ENCODE results near the gene ENTHD1.

Gene ENTHD1, protein sequence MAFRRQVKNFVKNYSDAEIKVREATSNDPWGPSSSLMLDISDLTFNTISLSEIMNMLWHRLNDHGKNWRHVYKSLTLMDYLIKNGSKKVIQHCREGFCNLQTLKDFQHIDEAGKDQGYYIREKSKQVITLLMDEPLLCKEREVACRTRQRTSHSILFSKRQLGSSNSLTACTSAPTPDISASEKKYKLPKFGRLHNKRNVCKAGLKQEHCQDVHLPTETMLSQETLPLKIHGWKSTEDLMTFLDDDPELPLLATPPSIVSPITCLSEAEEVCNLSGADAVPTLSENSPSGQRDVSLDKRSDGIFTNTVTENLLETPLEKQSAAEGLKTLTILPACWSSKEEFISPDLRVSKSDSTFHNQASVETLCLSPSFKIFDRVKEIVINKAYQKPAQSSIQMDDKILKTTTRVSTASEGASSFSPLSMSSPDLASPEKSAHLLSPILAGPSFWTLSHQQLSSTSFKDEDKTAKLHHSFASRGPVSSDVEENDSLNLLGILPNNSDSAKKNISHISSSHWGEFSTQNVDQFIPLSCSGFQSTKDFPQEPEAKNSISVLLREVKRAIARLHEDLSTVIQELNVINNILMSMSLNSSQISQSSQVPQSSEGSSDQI

DNA sequence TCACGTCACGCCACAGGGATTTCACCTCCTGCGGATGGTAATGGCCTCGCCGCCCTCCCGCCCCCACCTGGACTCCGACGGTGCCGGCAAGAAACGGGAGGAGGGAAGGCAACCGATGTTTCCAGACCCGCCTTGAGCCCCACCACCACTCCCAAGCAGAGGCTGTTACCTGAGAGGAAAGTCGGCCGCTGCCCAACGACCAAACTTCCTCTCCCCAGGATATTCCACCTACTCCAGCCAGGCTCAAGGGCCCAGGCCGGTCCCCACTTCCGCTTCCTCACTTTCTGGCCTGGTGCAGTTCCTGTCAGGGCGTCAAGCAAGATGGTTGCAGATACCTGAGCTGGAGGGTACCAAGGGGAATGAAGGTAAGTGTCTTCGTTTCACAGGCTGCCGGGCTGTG is at the start of gene ENTHD1:
Gene ENTHD1 (minus strand): TSS at position 235 of the 400 bp plus-strand sequence. CDS start 6,012 bp downstream, outside the sequence.
- DNase-seq = no peak

DNA sequence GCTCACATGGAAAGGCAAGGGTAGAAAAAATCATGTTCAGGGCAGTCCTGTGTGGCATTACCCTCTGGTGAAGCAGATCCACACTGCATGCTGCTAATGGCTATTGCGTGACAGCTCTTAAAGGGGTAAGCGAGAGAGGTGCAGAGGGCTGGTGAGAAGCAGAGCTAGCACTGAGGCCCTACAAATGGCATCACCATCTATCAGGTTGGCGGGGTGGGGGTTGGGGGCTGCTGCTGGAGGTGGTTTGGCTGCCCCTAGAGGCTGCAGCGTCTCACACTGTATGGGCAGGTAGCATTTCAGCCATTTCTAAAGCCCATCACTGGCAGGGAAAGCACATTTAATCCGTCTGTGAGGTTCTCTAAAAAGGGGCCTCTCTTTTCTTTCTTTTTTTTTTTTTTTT is 49.8 kb upstream of the ENTHD1 start:
- DNase-seq = no peak

DNA sequence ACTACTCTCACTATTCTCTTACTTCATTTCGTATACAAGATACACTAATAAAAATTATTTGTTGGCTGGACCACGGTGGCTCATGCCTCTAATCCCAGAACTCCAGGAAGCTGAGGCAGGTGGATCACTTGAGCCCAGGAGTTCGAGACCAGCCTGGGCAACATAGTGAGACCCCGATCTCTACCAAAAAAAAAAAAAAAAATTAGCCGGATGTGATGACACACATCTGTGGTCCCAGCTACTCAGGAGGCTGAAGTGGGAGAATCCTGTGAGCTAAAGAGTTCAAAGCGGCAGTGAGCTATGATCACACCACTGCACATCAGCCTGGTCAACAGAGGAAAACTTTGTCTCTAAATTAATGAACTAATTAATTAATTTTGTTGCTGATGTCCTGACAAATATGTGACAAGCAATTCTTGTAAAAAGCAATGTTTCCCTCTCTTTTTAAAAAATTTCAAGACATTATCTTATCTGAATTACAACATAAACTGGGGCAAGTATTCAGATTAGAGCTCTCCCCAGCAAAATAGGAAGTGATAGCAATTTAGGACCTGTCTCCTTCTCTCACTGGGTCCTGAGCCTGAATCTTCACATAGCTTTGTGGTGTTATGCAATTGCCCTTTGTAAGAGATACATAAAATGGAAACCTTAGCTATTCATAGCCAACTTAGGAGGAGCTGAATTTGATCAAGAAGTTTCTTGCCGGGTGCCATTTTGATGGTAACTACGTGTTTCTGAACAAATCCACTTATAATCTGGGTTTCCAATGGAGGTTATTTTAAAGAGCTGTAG is 49.1 kb upstream of the ENTHD1 start:
- DNase-seq = no peak

DNA sequence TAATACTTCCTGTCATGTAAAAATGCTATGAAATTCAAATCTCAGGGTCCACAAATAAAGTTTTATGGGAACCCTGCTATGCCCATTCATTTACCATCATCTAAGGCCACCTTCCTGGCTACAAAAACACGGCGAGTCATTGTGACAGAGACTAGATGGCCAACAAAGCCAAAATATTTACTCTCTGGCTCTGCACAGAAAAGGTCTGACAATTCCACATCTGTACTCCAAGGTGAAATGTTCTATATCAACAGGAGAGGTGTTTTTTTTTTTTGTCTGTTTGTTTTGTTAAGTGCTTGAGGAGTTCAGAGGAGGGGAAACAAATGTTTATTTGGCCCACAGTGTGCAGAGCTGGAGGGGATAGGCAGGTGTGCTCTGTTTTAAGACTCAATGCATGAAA is 48.0 kb upstream of the ENTHD1 start:
- no peak for DNase-seq

DNA sequence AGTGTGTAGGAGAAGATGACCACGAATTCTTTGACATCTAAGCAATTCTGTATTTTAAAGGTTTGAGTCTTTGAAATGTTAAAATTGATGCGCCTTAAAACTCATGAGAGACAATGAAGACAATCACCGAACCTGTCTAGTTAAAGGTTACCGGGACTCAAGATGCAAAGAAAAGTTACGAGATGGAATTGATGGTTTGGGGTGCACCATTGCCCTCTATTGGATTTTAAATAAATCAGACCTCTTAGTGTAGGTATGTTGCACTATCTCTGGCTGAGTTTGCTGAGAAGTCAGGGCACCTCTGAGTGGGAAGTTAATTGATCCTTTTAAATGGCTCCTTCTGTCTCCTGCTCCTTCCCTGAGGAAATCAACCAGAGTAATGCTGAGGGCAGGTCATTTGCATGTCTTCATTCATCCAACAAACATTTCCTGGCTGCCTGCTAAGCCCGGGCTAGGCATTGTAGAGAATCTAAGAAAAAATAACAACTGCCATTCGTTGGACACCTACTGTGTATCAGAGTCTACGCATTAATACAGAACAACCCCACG is 47.3 kb upstream of the ENTHD1 start:
- no peak for DNase-seq

DNA sequence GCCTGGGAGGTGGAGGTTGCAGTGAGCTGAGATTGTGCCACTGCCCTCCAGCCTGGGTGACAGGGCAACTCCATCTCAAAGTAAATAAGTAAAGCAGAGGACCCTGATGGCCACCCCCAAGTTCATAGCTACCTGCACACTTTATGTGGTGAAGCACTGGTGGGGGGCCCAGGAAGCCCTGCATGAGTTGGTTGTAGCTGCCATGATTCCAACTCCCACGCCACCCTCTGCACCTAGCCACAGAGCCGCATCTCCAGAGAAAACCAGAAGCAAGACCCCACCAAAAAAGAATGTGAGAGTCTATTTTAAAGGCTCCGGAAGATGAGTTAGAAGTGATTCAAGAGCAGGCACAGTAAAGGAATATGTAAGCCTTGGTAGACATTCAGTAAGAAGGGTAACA is 46.3 kb upstream of the ENTHD1 start:
- no peak for DNase-seq

DNA sequence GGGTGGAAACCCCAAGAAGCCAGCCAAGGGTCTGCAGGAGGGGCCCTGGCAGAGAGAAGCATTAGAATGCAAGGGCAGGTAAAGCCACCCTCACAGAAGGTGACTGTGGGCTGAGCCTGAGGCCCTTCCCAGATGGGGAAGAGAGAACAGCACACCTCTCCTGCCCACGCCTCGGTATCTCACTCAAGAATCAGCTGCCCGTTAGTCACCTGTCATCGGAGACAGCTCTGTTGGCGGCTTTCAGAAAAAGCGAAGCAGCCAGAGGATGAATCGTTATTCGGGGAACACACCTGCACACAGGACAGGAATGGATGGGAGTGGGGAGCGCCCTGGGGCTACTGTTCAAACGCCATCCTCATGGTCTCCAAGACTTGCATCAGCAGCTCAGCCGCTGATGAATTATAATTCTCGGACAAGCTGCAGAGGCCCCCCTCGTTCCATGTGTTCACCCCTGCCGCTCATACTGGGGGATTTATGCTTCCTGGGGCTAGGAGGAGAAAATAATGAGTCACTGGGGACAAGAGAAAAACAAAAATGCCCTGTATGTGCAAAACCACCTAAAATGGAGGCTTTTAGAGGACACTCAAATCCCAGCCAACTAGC is 45.0 kb upstream of the ENTHD1 start:
- no peak for DNase-seq

DNA sequence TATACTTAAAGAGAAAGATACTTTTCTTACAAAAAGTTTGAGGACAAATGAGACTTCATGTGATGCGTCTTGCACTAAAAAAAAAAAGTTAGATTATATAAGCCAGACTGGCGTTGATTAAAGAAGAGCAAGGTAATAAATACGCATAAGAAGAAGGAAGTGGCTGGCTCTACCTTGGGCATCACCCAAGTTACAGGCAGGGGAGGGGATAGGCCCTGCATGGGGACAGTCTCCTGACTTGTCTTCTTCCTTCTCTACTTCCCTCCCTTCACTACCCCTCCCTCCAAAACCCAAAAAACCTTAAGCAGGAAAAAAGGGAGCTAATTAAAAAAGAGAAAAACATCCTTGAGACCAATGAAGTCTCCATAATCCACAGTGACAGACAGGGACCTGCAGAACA is 44.3 kb upstream of the ENTHD1 start:
- no peak for DNase-seq

DNA sequence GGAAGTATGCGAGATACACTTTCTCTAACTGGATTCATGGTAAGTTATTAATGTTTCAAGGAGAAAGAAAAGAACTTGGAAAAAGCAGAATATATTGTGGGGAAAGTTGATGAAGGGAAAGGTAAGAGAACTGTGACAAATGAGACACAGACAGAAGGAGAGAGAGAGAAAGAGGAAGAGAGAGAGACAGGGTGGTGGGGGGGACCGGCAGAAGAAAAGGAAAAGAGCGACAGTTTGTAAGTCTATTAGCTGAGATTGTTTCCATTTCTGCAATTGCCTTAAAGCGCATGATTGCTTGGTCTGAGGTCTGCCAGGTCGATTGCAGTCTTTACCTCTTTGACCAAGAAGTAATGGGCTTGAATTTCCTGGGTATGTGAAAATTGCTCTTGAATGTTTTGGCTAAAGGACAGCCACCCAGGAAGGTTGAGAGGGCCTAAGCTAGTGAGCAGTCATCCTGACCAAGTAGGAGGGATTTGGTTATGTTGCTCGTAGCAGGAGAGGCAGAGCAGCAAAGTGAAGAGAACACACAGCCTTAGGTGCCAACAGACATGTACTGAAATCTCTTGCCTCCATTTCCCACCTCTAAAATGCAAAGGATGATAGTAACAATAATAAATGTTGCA is 43.1 kb upstream of the ENTHD1 start:
- no peak for DNase-seq

DNA sequence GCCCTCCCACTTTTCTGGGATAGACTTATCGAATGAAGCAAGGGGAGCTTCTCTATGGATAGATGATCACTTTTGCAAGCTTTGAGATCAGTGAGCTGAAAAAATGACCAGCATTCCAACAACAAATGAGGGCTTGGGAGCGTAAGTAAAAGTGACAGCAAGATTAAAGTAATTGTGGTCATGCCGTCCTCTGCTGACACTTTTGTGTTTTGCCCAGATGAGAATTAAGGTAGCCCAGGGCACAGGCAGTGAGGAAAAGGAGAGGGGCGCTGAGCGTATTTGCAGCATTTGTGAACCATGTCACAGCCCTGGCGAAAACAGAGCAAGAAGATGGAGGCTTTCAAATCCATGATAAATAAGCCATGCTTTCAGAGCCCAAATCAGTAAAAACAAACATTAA is 42.1 kb upstream of the ENTHD1 start:
- no peak for DNase-seq

DNA sequence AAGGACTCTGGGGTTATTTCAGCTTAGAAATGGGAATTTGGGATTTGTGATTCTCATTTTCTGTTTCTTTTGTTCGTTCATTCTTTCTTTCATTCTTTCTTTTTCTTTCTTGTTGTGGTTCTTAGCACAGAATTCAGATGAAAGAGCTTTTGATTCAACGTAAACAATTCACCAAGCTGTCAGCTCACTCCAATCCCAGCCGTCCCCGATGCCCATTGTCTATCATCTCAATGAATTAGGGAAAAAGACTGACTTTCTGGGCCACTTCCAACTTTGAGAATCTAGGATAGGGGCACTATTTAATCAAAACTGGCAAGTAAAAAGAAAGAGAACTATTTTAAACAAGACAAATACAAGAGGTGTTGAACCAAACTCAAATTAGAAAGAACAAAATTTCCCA is 41.6 kb upstream of the ENTHD1 start:
- no peak for DNase-seq

DNA sequence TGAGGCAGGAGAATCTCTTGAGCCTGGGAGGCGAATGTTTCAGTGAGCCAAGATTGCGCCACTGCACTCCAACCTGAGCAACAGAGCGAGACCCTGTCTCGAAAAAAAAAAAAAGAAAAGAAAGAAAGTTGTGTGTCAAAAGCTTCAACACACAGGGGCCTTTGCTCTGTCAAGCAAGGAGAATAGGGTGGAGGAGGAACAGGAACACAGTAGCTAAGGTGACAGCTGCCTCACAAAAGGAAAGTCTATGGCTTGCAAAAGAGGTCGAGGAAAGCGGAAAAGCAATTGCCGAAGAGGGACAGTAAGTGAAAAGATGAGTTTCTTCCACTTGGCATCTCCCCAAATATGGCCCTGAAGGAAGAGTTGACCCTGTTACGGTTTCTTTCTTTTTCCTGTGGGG is 40.2 kb upstream of the ENTHD1 start:
- no peak for DNase-seq

DNA sequence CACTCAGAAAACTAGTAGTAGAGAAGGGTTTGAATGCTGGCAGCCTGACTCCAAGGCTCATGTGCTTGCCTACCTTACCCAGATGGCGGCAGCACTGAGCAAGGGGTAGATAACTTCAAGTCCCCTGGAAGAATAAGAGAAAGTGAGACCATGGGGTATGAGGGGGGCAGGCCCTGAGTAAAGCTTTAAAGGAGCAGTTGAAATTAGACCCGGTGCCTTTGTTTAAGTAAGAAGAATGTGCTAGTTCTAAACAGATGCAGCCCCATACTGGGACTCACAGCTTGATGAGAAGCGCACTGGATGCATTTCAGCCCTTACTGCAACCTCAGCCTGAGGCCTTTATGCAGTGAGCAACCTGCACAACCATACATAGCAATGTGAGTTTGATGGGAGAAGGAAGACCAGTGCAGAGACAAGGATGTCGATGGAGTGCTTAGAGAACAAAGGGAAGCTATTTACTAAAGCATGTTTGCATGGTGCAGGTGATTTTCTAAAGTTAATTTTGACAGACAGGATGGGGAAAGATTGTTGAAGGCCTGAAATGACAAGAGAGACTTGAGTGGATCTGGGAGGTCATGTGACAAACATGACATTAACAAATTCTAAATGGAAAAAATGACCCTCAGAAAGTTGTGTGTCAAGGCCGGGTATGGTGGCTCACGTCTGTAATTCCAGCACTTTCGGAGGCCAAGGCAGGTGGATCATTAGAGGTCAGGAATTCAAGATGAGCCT is 39.5 kb upstream of the ENTHD1 start:
- DNase-seq = no peak

DNA sequence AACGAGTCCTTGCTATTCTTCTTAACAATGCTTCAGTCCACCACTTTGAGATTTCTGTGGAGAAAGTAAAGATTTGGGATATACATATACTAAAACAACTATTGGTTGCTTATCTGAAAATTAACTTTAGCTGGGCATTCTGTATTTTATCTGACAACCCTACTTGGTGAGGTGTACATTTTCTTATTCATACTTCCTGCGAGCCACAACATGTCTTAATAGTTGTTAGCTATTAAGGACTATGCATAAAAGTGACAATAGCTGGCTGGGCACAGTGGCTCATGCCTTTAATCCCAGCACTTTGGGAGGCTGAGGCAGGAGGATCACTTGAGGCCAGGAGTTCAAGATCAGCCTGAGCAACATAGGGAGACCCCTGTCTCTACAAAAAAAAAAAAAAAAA is 38.6 kb upstream of the ENTHD1 start:
- no peak for DNase-seq

DNA sequence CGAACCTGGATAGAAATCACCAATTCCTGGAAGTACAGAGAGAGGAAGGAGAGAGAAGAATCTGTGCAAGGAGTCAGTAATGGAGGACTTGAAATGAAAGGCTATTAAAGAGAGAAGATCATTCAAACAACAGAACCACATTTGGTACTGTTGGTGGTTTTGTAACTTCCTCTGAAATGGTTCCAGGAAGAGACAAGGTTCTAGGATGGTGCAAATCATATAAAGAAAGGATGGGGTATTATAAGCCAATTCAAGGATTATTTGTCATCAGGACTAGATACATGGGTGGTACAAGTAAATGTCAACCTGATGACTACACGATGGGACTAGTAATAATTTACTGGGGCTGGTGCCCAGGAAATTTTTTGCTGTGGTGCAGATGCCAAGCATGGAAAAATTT is 37.7 kb upstream of the ENTHD1 start:
- no peak for DNase-seq

DNA sequence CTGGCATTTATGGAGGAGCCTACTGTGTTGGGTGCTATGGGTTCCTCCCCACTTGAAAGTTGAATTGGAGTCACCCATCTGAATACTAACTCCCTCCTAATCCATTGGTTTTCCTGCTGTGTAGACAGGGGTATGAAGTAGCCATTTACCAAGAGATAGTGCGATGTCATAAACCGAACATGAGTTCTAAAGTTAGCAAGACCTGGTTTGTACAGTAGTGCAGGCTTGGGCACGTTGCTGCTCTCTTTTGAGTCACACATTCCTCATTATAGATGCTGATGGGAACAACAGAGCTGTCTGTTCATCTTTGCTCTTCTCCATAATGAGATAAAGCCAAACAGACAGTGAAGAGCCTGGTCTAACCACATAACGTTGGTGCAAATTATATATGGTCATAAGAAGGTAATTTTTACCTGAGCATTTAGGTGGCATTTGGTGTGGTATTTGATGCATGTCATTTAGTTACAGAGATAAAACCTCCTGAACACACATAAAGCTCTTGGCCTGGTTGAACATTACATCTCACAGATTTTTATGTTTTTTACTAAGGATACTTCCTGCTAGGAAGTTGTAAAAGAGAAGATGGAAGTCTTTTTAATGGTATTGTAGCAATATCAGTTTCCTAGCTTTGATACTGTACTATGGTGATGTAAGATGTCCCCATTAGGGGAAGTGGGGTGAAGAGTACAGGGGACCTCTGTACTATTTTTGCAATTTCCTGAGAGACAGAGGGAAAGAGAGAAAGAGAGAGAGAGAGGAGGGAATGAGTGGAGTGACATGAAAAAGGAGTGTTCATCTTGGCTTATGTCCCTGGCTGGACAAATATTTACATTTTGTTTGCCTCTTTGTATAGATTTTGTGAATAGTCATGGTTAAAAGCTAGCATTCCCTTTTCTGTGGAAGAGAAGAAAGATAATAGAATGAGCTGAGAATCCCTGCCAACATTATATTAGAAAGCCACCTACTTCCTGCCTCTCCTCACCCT is 35.3 kb upstream of the ENTHD1 start:
- no peak for DNase-seq

DNA sequence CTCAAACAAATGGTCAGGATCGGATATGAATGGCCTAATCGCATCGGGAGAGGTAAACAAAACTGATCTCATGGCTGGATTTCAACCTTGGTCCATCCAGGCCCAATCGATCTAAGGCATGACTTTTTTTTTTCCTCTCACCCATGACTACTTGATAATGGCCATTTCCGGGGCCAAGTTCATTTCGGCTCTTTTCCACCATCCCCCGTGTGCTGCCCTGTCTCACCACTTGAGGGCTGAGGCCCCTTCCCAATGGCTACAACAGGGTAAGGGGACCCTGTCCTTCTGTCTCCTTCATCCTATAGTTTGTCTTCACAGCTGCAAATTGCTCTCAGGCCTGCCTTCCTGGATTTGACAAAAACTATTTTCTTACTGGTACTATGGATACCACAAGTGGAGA is 34.0 kb upstream of the ENTHD1 start:
- no peak for DNase-seq

DNA sequence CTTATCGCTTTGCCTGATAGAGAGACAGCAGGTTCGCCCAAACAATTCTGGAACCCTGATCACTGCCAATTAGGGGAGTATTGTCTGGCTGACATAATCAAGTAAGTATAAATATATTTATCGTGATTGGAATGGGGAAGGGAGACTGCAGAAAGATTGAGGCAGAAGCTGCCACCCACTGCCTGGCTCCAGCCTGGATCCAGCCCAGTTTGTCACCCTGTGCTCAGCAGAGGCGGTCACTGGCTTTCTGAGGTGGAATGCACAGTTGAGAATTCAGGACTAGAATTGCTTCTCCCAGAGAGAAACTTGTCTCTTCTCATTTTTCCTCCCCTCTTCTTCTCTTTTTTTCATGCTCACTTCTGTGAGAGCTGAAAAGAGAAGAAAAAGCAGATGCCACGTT is 33.2 kb upstream of the ENTHD1 start:
- DNase-seq = no peak

DNA sequence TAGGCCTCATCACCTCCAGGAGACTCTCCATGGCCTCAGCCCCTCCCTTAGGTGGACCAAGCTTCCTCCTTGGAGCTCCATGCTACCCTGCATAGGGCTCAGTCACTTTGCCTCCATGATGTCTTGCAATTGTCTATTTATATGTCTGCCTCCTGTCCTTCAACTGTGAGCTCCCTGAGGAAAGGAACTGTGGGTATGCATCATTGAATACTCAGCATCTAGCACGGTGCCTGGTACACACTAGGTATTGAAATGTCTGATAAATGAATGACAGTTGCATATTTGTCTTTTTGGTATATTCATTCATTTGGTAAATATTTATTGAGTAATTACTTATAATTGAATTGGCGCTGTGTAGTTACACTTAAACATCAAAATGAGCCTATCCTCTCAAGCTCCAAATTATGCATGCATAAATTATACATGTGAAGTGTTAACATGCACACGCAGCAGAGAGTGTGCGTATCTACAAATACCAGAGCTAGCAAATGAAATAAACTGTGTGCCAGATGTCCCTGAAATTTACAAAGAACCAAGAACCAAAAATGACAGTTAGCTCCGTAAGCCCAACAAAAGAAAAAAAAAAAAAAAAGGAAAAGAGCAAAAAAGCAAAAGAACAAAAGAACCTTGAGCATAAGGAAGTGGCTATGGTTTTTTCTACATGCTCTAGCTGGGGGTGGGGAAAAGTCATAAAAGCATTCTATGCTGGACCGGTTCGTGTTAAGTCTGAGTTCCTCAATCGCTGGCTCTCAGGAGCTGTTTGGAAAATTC is 32.5 kb upstream of the ENTHD1 start:
- no peak for DNase-seq

DNA sequence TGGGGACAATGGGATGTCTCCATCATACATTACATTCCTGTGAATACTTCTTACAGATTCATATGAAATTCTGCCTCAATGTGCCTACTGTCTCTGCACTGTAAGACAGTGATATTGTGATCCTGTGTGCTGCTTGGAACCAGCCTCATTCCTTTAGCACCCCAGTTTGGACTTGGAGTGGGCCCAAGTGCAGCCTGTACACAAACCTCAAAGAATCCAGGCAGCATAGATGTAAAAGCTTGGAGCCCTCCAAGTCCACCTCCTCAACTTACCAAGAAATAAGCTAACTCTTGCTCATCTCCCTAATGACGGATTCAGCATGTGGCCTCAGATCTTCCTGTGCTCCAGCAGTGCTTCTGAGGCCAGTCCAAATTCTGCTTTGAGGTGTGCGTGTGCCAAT is 31.7 kb upstream of the ENTHD1 start:
- no peak for DNase-seq

All from NCI-H2227 treated with DMSO at 0.1 percent for 48 hours (cell line).